Measurements from ENCODE around the gene ZNF577. TPM values are rescaled to one million over a fixed set of nuclear protein-coding genes. Genes with fewer than 3 reads are reported as not detected.

ZNF577 gene
- polyA plus RNA-seq, 1 donor = 17.5 TPM

- no peak for DNase-seq
These were observed 25.7 kb downstream of the ZNF577 start for GRCh38 chr19:51861870-51862622.

GRCh38 chr19:51837145-51837544 lies 50.6 kb downstream of the ZNF577 start:
- DNase-seq = no peak

- no peak for DNase-seq
These were observed 57.5 kb downstream of the ZNF577 start for GRCh38 chr19:51830274-51830673.

GRCh38 chr19:51824281-51825005 lies 63.3 kb downstream of the ZNF577 start:
- no peak for DNase-seq

- DNase-seq = no peak
These were observed 64.8 kb downstream of the ZNF577 start for GRCh38 chr19:51822946-51823345.

- no peak for DNase-seq
These were observed 65.4 kb downstream of the ZNF577 start for GRCh38 chr19:51822325-51822724.

- no peak for DNase-seq
These were observed 65.8 kb downstream of the ZNF577 start for GRCh38 chr19:51821921-51822320.

- DNase-seq = no peak
These were observed 66.3 kb downstream of the ZNF577 start for GRCh38 chr19:51821456-51821855.

Other genes starting within 250 kb of the ZNF577 start
- 1.9 TPM for gene SIGLEC14, start 241.1 kb downstream of the ZNF577 start, polyA plus RNA-seq (ENCODE audit: insufficient read length)
- 9.1 TPM for gene SPACA6, start 194.6 kb downstream of the ZNF577 start, polyA plus RNA-seq (ENCODE audit: insufficient read length)
- gene HAS1, start 164.0 kb downstream of the ZNF577 start, polyA plus RNA-seq (ENCODE audit: insufficient read length) = not detected
- gene FPR1, start 136.1 kb downstream of the ZNF577 start, polyA plus RNA-seq (ENCODE audit: insufficient read length) = 1.6 TPM
- gene FPR2, start 126.8 kb downstream of the ZNF577 start, polyA plus RNA-seq (ENCODE audit: insufficient read length) = 0.61 TPM
- gene FPR3, start 92.8 kb downstream of the ZNF577 start, polyA plus RNA-seq (ENCODE audit: insufficient read length) = 1.4 TPM
- gene ZNF649, start 17.1 kb upstream of the ZNF577 start, polyA plus RNA-seq (ENCODE audit: insufficient read length) = 10.4 TPM
- gene ZNF613, start 39.5 kb upstream of the ZNF577 start, polyA plus RNA-seq (ENCODE audit: insufficient read length) = 5.5 TPM
- 6.5 TPM for gene ZNF350, start 98.9 kb upstream of the ZNF577 start, polyA plus RNA-seq (ENCODE audit: insufficient read length)
- gene ZNF615, start 120.3 kb upstream of the ZNF577 start, polyA plus RNA-seq (ENCODE audit: insufficient read length) = 9.6 TPM
- 8.4 TPM for gene ZNF614, start 140.4 kb upstream of the ZNF577 start, polyA plus RNA-seq (ENCODE audit: insufficient read length)
- gene ZNF432, start 160.9 kb upstream of the ZNF577 start, polyA plus RNA-seq (ENCODE audit: insufficient read length) = 10.6 TPM
- gene ZNF841, start 207.8 kb upstream of the ZNF577 start, polyA plus RNA-seq (ENCODE audit: insufficient read length) = 13.0 TPM

Data from hindlimb muscle (tissue), 1 donor.